NCI-H2029 treated with DMSO at 0.1 percent for 48 hours (cell line): ENCODE results near the gene CACHD1.

Experiments used
- DNase-seq: peaks from one replicate; lab custom pipeline; 2025; lab: John Stamatoyannopoulos, UW

The CACHD1 gene

GRCh38 chr1:64549464-64550239, 79.7 kb downstream of the CACHD1 start:
- DNase-seq: peak; percentile 93

- peak; percentile 93 for DNase-seq
Observed at GRCh38 chr1:64550510-64550909, 80.6 kb downstream of the CACHD1 start.

GRCh38 chr1:64550946-64551605, 81.1 kb downstream of the CACHD1 start:
- DNase-seq: peak; percentile 71

GRCh38 chr1:64553285-64553684, 83.4 kb downstream of the CACHD1 start:
- DNase-seq: no peak

GRCh38 chr1:64555947-64556346, 86.0 kb downstream of the CACHD1 start:
- DNase-seq: no peak

- no peak for DNase-seq
Observed at GRCh38 chr1:64561993-64562392, 92.1 kb downstream of the CACHD1 start.

- DNase-seq: no peak
Observed at GRCh38 chr1:64563958-64564565, 94.1 kb downstream of the CACHD1 start.

GRCh38 chr1:64564891-64565290, 95.0 kb downstream of the CACHD1 start:
- no peak for DNase-seq

GRCh38 chr1:64567426-64568170, 97.7 kb downstream of the CACHD1 start:
- DNase-seq: no peak

GRCh38 chr1:64568171-64568450, 98.2 kb downstream of the CACHD1 start:
- no peak for DNase-seq

- no peak for DNase-seq
Observed at GRCh38 chr1:64569411-64569810, 99.5 kb downstream of the CACHD1 start.

GRCh38 chr1:64570267-64570855, 100.4 kb downstream of the CACHD1 start:
- no peak for DNase-seq

- peak; percentile 93 for DNase-seq
Observed at GRCh38 chr1:64572222-64572900, 102.4 kb downstream of the CACHD1 start.

- no peak for DNase-seq
Observed at GRCh38 chr1:64574301-64574700, 104.4 kb downstream of the CACHD1 start.

GRCh38 chr1:64575881-64576676, 106.2 kb downstream of the CACHD1 start:
- no peak for DNase-seq

GRCh38 chr1:64578270-64578973, 108.5 kb downstream of the CACHD1 start:
- no peak for DNase-seq

- DNase-seq: no peak
Observed at GRCh38 chr1:64579767-64580166, 109.8 kb downstream of the CACHD1 start.

- peak; percentile 44 for DNase-seq
Observed at GRCh38 chr1:64581135-64581842, 111.4 kb downstream of the CACHD1 start.

GRCh38 chr1:64581843-64582185, 111.9 kb downstream of the CACHD1 start:
- no peak for DNase-seq

- no peak for DNase-seq
Observed at GRCh38 chr1:64584479-64584878, 114.5 kb downstream of the CACHD1 start.
